ENCODE measurements around the gene PCCA. TPM values are rescaled to one million over a fixed set of nuclear protein-coding genes. Genes with fewer than 3 reads are reported as not detected.

Gene PCCA
- total and polyA plus RNA-seq, 2 donors (not counting 3 experiments of a cell fraction or from before 2014, with no cell fraction given), result 5.7 to 20.2 TPM

- no peak for FAIRE-seq
Observed at GRCh38 chr13:100389617-100390016, 300.7 kb downstream of the PCCA start.

More at GRCh38 chr13:100389617-100390016, 300.7 kb downstream of the PCCA start:
- no peaks in the 10 kb centered on the region for H4K20me1 ChIP-seq (replicated peaks; ENCODE audit: control insufficient read depth, extremely low read depth, insufficient read depth, low read length)
- peaks cover 33% of the 10 kb centered on the region for H3K4me1 ChIP-seq (ENCODE audit: control insufficient read depth, extremely low read depth, insufficient read depth, low read length)
- dilution Hi-C loops (cut with MboI; ENCODE audit: extremely low pct_ligation_motif_present, low sequenced_read_pairs), result no loop called here
- no peaks in the 10 kb centered on the region for H3K79me2 ChIP-seq (ENCODE audit: control insufficient read depth, insufficient read depth, low read length)
- intact Hi-C loops (cut with micrococcal nuclease), result loop anchor here (5.0 kb wide), 2 partner anchors 53 to 93 kb away; no protein-coding TSS in a partner anchor
- ChIA-PET CTCF (interaction anchor here (1.3 kb wide), 1 partner anchor 14 kb away, joined by 4 read pairs; no protein-coding TSS in a partner anchor), POLR2A (no interaction called here)
- H3K36me3 ChIP-seq (ENCODE audit: control insufficient read depth in 2 of 2, extremely low read depth in 1 of 2, insufficient read depth in 2 of 2, low read length in 2 of 2), result no peaks in the 10 kb centered on the region
- H2AFZ ChIP-seq (ENCODE audit: low read depth, low read length), result no peak overlapping the region
- no peak for DNase-seq (ENCODE audit: low read depth, low spot score)
- TF ChIP-seq MAX (IDR thresholded peaks at IDR 0.05; ENCODE audit: insufficient read depth, insufficient read length) (no peak), POLR2A (IDR thresholded peaks at IDR 0.05; ENCODE audit: low read depth, low read length) (no peak), JUN (IDR thresholded peaks at IDR 0.05; ENCODE audit: borderline replicate concordance, insufficient read depth, insufficient read length, low read depth) (no peak), EZH2 (IDR thresholded peaks at IDR 0.05; ENCODE audit: borderline replicate concordance, low read depth, low read length, severe bottlenecking) (no peak), CTCF (IDR thresholded peaks at IDR 0.05; ENCODE audit: extremely low read depth in 1 of 2, insufficient read depth in 1 of 2, low read depth in 1 of 2, low read length in 2 of 2) (no peak)
- BruUV-seq (replicated peaks), result no TSS peak
- H3K27me3 ChIP-seq (ENCODE audit: control insufficient read depth in 2 of 2, insufficient read depth in 2 of 2, low read length in 2 of 2), result no peaks in the 10 kb centered on the region
- H3K9me1 ChIP-seq (replicated peaks; ENCODE audit: control insufficient read depth, extremely low read depth, insufficient read depth, low read length), result no peaks in the 10 kb centered on the region
- H3K4me2 ChIP-seq (ENCODE audit: insufficient read depth, low read length), result no peak overlapping the region
- H3K9me3 ChIP-seq (replicated peaks; ENCODE audit: control insufficient read depth, insufficient read depth, low read length), result no peaks in the 10 kb centered on the region
- no peak overlapping the region for H3K9ac ChIP-seq (replicated peaks; ENCODE audit: extremely low read depth, insufficient read depth, low read length)
- no peak overlapping the region for H3K4me3 ChIP-seq (replicated peaks in 1 of 3; ENCODE audit: insufficient read depth in 1 of 3, low read depth in 1 of 3, low read length in 3 of 3)
- H3K27ac ChIP-seq (ENCODE audit: insufficient read depth, low read depth, low read length), result no peak overlapping the region
